Uterus (tissue), 4 donors: Measurements from ENCODE around the gene RFC4. TPM values are rescaled to one million over a fixed set of nuclear protein-coding genes. Genes with fewer than 3 reads are reported as not detected.

Experiments
- DNase-seq, 2 donors: peaks; one replicate each; pipeline ENCODE4 v3.0.0-alpha.2; 2019 to 2020
- H3K27ac ChIP-seq, 2 donors: fragments of 200-600 bp; sonication (generic); 1 replicate in 1 of 2; 2 replicates in 1 of 2; pipeline ENCODE4 v1.5.1; 2016 to 2018
- H3K27me3 ChIP-seq, 2 donors: fragments of 200-600 bp; sonication (generic); one replicate each; pipeline ENCODE4 v1.5.1; 2018 to 2019; ENCODE audit warnings: control low read depth in 1 of 2
- H3K36me3 ChIP-seq, 2 donors: fragments of 200-600 bp; sonication (generic); one replicate each; pipeline ENCODE4 v1.5.1; 2019; ENCODE audit warnings: control low read depth in 1 of 2
- H3K4me1 ChIP-seq, 2 donors: fragments of 200-600 bp; sonication (generic); one replicate each; pipeline ENCODE4 v1.5.1; 2018 to 2019; ENCODE audit warnings: control low read depth in 1 of 2
- H3K4me3 ChIP-seq, 2 donors: fragments of 200-600 bp; sonication (generic); 1 replicate in 1 of 2; 2 replicates in 1 of 2; pipeline ENCODE4 v1.5.1; 2018 to 2019; ENCODE audit warnings: mild to moderate bottlenecking in 1 of 2
- H3K9me3 ChIP-seq, 2 donors: fragments of 200-600 bp; sonication (generic); one replicate each; pipeline ENCODE4 v1.5.1; 2019; ENCODE audit warnings: control low read depth in 1 of 2
- CTCF ChIP-seq, 4 experiments: fragments of 200-600 bp in 2 of 4; fragments of 450-650 bp in 2 of 4; sonication (generic) in 2 of 4; IDR thresholded peaks; one replicate each; pipeline ENCODE4 v1.5.1; 2016 to 2019; ENCODE audit warnings: antibody characterized with exemption in 4 of 4, mild to moderate bottlenecking in 2 of 4, moderate library complexity in 1 of 4
- POLR2A ChIP-seq, 2 donors: fragments of 450-650 bp; IDR thresholded peaks; one replicate each; pipeline ENCODE4 v1.6.1; 2016; ENCODE audit warnings: antibody characterized with exemption in 2 of 2, mild to moderate bottlenecking in 1 of 2, moderate library complexity in 1 of 2
- intact Hi-C: fragments of 100-400 bp; cut with DNase I; formaldehyde crosslinking; loops from one replicate; pipeline ENCODE4 v1.15.1; 2023; ENCODE audit warnings: low total_unique reads
- total RNA-seq, 4 donors: library from RNA; depleted of rRNA in 3 of 4; stranded (reverse); fragments of >200 nt in 3 of 4; gene quantifications; one replicate each; pipeline versions ENCODE4 v1.1.0 to v1.2.4, GENCODE V29; 2014 to 2023
- donor health status: DM: yes; HTN: yes; CAD: no.

The RFC4 gene
- total RNA-seq, 4 donors from 2014 or later: 2.8 to 43.8 (median 26.6) TPM

- no peaks in the 10 kb centered on the region for H3K9me3 ChIP-seq
- intact Hi-C loops: no loop called here
- H3K36me3 ChIP-seq: no peaks in the 10 kb centered on the region
- TF ChIP-seq CTCF (IDR thresholded peaks at IDR 0.05) (peak in 1 of 4 experiments; percentile 18), POLR2A (IDR thresholded peaks at IDR 0.05) (peak; percentile 49 to 57)
- H3K27me3 ChIP-seq: no peaks in the 10 kb centered on the region
- DNase-seq: peak; percentile 88
- peak within 1 kb of the TSS; percentile 97 to 100 for H3K27ac ChIP-seq
- peak within 1 kb of the TSS; percentile 79 to 84 for H3K4me3 ChIP-seq
- H3K4me1 ChIP-seq: peaks cover 0 to 23% of the 10 kb centered on the region in 2 donors
Observed at GRCh38 chr3:186783058-186783730, 23.1 kb downstream of the RFC4 start, which contains the start of gene EIF4A2. EIF4A2 (plus strand) TSS chr3:186783577; CDS start chr3:186783611, 34 bp downstream.

GRCh38 chr3:186782542-186783057, 23.7 kb downstream of the RFC4 start:
- no peak for TF ChIP-seq CTCF (IDR thresholded peaks at IDR 0.05)
- TF ChIP-seq POLR2A (IDR thresholded peaks at IDR 0.05): no peak
- no peak for DNase-seq
- H3K4me3 ChIP-seq: peak overlapping the region; percentile 79 to 84
- intact Hi-C loops: no loop called here
- H3K36me3 ChIP-seq: no peaks in the 10 kb centered on the region
- H3K27me3 ChIP-seq: no peaks in the 10 kb centered on the region
- H3K4me1 ChIP-seq: peaks cover 0 to 23% of the 10 kb centered on the region in 2 donors
- no peaks in the 10 kb centered on the region for H3K9me3 ChIP-seq
- peak overlapping the region; percentile 97 to 100 for H3K27ac ChIP-seq

GRCh38 chr3:186779204-186779603, 27.1 kb downstream of the RFC4 start:
- H3K27me3 ChIP-seq: no peaks in the 10 kb centered on the region
- intact Hi-C loops: no loop called here
- TF ChIP-seq CTCF (IDR thresholded peaks at IDR 0.05): no peak
- no peak for TF ChIP-seq POLR2A (IDR thresholded peaks at IDR 0.05)

GRCh38 chr3:186775999-186776398, 30.3 kb downstream of the RFC4 start:
- Histone ChIP-seq H3K4me1 (no peaks in the 10 kb centered on the region), H3K27ac (no peak overlapping the region), H3K27me3 (no peaks in the 10 kb centered on the region), H3K9me3 (no peaks in the 10 kb centered on the region), H3K4me3 (no peak overlapping the region), H3K36me3 (no peaks in the 10 kb centered on the region)
- intact Hi-C loops: no loop called here
- TF ChIP-seq POLR2A (IDR thresholded peaks at IDR 0.05) (no peak), CTCF (IDR thresholded peaks at IDR 0.05) (no peak)
- no peak for DNase-seq

More at GRCh38 chr3:186779204-186779603, 27.1 kb downstream of the RFC4 start:
- no peak overlapping the region for H3K4me3 ChIP-seq
- peaks cover 0 to 6% of the 10 kb centered on the region in 2 donors for H3K4me1 ChIP-seq
- no peaks in the 10 kb centered on the region for H3K36me3 ChIP-seq
- no peak overlapping the region for H3K27ac ChIP-seq
- no peak for DNase-seq
- H3K9me3 ChIP-seq: no peaks in the 10 kb centered on the region

- peak; percentile 20 to 32 for DNase-seq
- intact Hi-C loops: no loop called here
- Histone ChIP-seq H3K4me3 (peak overlapping the region; percentile 12 to 30), H3K27me3 (no peaks in the 10 kb centered on the region), H3K9me3 (no peaks in the 10 kb centered on the region), H3K27ac (no peak overlapping the region), H3K36me3 (no peaks in the 10 kb centered on the region), H3K4me1 (no peaks in the 10 kb centered on the region)
- TF ChIP-seq POLR2A (IDR thresholded peaks at IDR 0.05): no peak
- TF ChIP-seq CTCF (IDR thresholded peaks at IDR 0.05): no peak
Observed at GRCh38 chr3:186772701-186773417, 33.4 kb downstream of the RFC4 start.
